Tibial artery (tissue), 4 donors: ENCODE data around the gene CCSER1.

Experiments used
- DNase-seq, 2 donors: peaks; one replicate each; pipeline ENCODE4 v3.0.0-alpha.2; 2019
- H3K27ac ChIP-seq, 2 donors: fragments of 200-600 bp; sonication (generic) in 1 of 2; 1 replicate in 1 of 2; 2 replicates in 1 of 2; pipeline ENCODE4 v1.5.1; 2018 to 2019; ENCODE audit warnings: mild to moderate bottlenecking in 1 of 2
- H3K27me3 ChIP-seq, 2 donors: fragments of 200-600 bp; sonication (generic) in 1 of 2; one replicate each; pipeline versions ENCODE4 v1.5.1 to v1.6.0; 2016 to 2019
- H3K36me3 ChIP-seq, 3 donors: fragments of 200-600 bp; sonication (generic) in 2 of 3; one replicate each; pipeline ENCODE4 v1.5.1; 2016 to 2019; ENCODE audit warnings: mild to moderate bottlenecking in 2 of 3
- H3K4me1 ChIP-seq, 4 donors: fragments of 200-600 bp; sonication (generic) in 2 of 4; 1 replicate in 3 of 4; 2 replicates in 1 of 4; pipeline ENCODE4 v1.5.1; 2016 to 2019
- H3K4me3 ChIP-seq, 2 donors: fragments of 200-600 bp; sonication (generic) in 1 of 2; 1 replicate in 1 of 2; 2 replicates in 1 of 2; pipeline ENCODE4 v1.5.1; 2018 to 2019; ENCODE audit warnings: mild to moderate bottlenecking in 2 of 2
- H3K9me3 ChIP-seq, 3 donors: fragments of 200-600 bp; sonication (generic) in 1 of 3; one replicate each; pipeline ENCODE4 v1.5.1; 2016 to 2019
- CTCF ChIP-seq, 2 experiments: fragments of 200-600 bp in 1 of 2; fragments of 450-650 bp in 1 of 2; IDR thresholded peaks; one replicate each; pipeline ENCODE4 v1.5.1; 2017 to 2019; ENCODE audit warnings: antibody characterized with exemption in 2 of 2, mild to moderate bottlenecking in 1 of 2, moderate library complexity in 1 of 2
- intact Hi-C: fragments of 100-400 bp; cut with DNase I; formaldehyde crosslinking; loops from one replicate; pipeline ENCODE4 v1.15.0; 2023; ENCODE audit warnings: low total_unique reads

The CCSER1 gene

GRCh38 chr4:90624781-90625180 is 497.6 kb downstream of the CCSER1 start:
- Histone ChIP-seq H3K9me3 (no peaks in the 10 kb centered on the region), H3K27me3 (no peaks in the 10 kb centered on the region), H3K4me3 (no peak overlapping the region), H3K36me3 (no peaks in the 10 kb centered on the region), H3K27ac (no peak overlapping the region), H3K4me1 (no peaks in the 10 kb centered on the region)
- no peak for DNase-seq
- TF ChIP-seq CTCF (IDR thresholded peaks at IDR 0.05), result no peak
- intact Hi-C loops, result no loop called here

- no peaks in the 10 kb centered on the region for H3K27me3 ChIP-seq
- no peak overlapping the region for H3K4me3 ChIP-seq
- no peaks in the 10 kb centered on the region for H3K36me3 ChIP-seq
- intact Hi-C loops, result no loop called here
- H3K9me3 ChIP-seq, result no peaks in the 10 kb centered on the region
- H3K27ac ChIP-seq, result no peak overlapping the region
- DNase-seq, result no peak
- TF ChIP-seq CTCF (IDR thresholded peaks at IDR 0.05), result no peak
- H3K4me1 ChIP-seq, result no peaks in the 10 kb centered on the region
Observed at GRCh38 chr4:90641861-90642599, 514.8 kb downstream of the CCSER1 start.

- H3K36me3 ChIP-seq, result no peaks in the 10 kb centered on the region
- no peaks in the 10 kb centered on the region for H3K9me3 ChIP-seq
- no peak for DNase-seq
- no peaks in the 10 kb centered on the region for H3K4me1 ChIP-seq
- no peak overlapping the region for H3K4me3 ChIP-seq
- no peaks in the 10 kb centered on the region for H3K27me3 ChIP-seq
- TF ChIP-seq CTCF (IDR thresholded peaks at IDR 0.05), result no peak
- intact Hi-C loops, result no loop called here
- H3K27ac ChIP-seq, result no peak overlapping the region
Observed at GRCh38 chr4:90643156-90643555, 516.0 kb downstream of the CCSER1 start.

- TF ChIP-seq CTCF (IDR thresholded peaks at IDR 0.05), result no peak
- no peak for DNase-seq
- intact Hi-C loops, result no loop called here
Observed at GRCh38 chr4:90648311-90648710, 521.1 kb downstream of the CCSER1 start.

GRCh38 chr4:90648791-90649190 is 521.6 kb downstream of the CCSER1 start:
- no peaks in the 10 kb centered on the region for H3K27me3 ChIP-seq
- H3K4me3 ChIP-seq, result no peak overlapping the region
- no peak for DNase-seq
- H3K9me3 ChIP-seq, result no peaks in the 10 kb centered on the region
- intact Hi-C loops, result no loop called here
- H3K27ac ChIP-seq, result no peak overlapping the region
- no peaks in the 10 kb centered on the region for H3K36me3 ChIP-seq
- H3K4me1 ChIP-seq, result no peaks in the 10 kb centered on the region
- no peak for TF ChIP-seq CTCF (IDR thresholded peaks at IDR 0.05)

More at GRCh38 chr4:90648311-90648710, 521.1 kb downstream of the CCSER1 start:
- Histone ChIP-seq H3K4me3 (no peak overlapping the region), H3K27me3 (no peaks in the 10 kb centered on the region), H3K36me3 (no peaks in the 10 kb centered on the region), H3K27ac (no peak overlapping the region), H3K9me3 (no peaks in the 10 kb centered on the region), H3K4me1 (no peaks in the 10 kb centered on the region)
